Activated CD4-positive, alpha-beta memory T cell treated with anti-CD3 and anti-CD28 coated beads for 36 hours (primary cell): ENCODE data around the gene STXBP5L. TPM values are rescaled to one million over a fixed set of nuclear protein-coding genes. Genes with fewer than 3 reads are reported as not detected.

Experiments
- CTCF ChIA-PET: fragments of 350-600 bp; sonication (Branson Sonifier 250); formaldehyde crosslinking; loops from one replicate; lab custom pipeline; 2021; ENCODE audit warnings: antibody characterized with exemption, inconsistent platforms; lab: Charles Lee
- POLR2A ChIA-PET: fragments of 350-600 bp; sonication (Branson Sonifier 250); formaldehyde crosslinking; loops from one replicate; lab custom pipeline; 2021; ENCODE audit warnings: antibody characterized with exemption; lab: Charles Lee
- DNase-seq: peaks from one replicate; pipeline ENCODE4 v3.0.0-alpha.2; 2020
- H3K27ac Mint-ChIP-seq: one replicate; pipeline ENCODE4 v1.8.0; 2021; ENCODE audit warnings: mixed read lengths
- H3K27me3 Mint-ChIP-seq: one replicate; pipeline ENCODE4 v1.8.0; 2021; ENCODE audit warnings: mixed read lengths
- H3K36me3 Mint-ChIP-seq: one replicate; pipeline ENCODE4 v1.8.0; 2021; ENCODE audit warnings: mixed read lengths
- H3K4me1 Mint-ChIP-seq: one replicate; pipeline ENCODE4 v1.8.0; 2021; ENCODE audit warnings: low read depth, mixed read lengths
- H3K4me3 Mint-ChIP-seq: one replicate; pipeline ENCODE4 v1.8.0; 2021; ENCODE audit warnings: mild to moderate bottlenecking, mixed read lengths
- H3K9me3 Mint-ChIP-seq: one replicate; pipeline ENCODE4 v1.8.0; 2021; ENCODE audit warnings: mixed read lengths
- intact Hi-C: fragments of 100-400 bp; cut with micrococcal nuclease; formaldehyde crosslinking; loops from one replicate; pipeline ENCODE4 v1.15.1; 2023
- microRNA-seq: library from miRNA; unstranded; fragments of <30 nt; microRNA quantifications from one replicate; pipeline ENCODE4 v1.2.0, GENCODE V29; 2022; ENCODE audit warnings: borderline number of aligned reads, borderline microRNAs expressed, borderline replicate concordance
- total RNA-seq, 2 experiments: library from RNA; stranded (reverse); gene quantifications; one replicate each; pipeline ENCODE4 v1.2.3, GENCODE V29; 2021

STXBP5L gene
- total RNA-seq, 2 experiments from 2014 or later: not detected

GRCh38 chr3:121473001-121473400 is 565.0 kb downstream of the STXBP5L start:
- intact Hi-C loops: no loop called here
- no peaks in the 10 kb centered on the region for H3K9me3 Mint-ChIP-seq

More at GRCh38 chr3:121473001-121473400, 565.0 kb downstream of the STXBP5L start:
- POLR2A ChIA-PET: no interaction called here
- H3K27me3 Mint-ChIP-seq: no peaks in the 10 kb centered on the region
- CTCF ChIA-PET: no interaction called here
- no peak overlapping the region for H3K4me3 Mint-ChIP-seq
- no peak for DNase-seq
- no peak overlapping the region for H3K27ac Mint-ChIP-seq
- H3K4me1 Mint-ChIP-seq: no peaks in the 10 kb centered on the region
- peaks cover 32% of the 10 kb centered on the region for H3K36me3 Mint-ChIP-seq

Small RNA genes within 50 kb of the gene (microRNA-seq; reads per million reads assigned to microRNA genes)
- gene MIR5682: not detected

Other genes starting within 250 kb of the STXBP5L start
- gene HGD, start 226.0 kb upstream of the STXBP5L start, total RNA-seq: under 1 TPM in 1 of 2 experiments, not detected in 1; 0.12 TPM
- gene RABL3, start 165.7 kb upstream of the STXBP5L start, total RNA-seq: 10 to 100 TPM; 28.7 to 30.0 TPM
- gene GTF2E1, start 165.5 kb upstream of the STXBP5L start, total RNA-seq: 10 to 100 TPM; 18.4 to 19.8 TPM